OCI-LY3 (cell line): ENCODE data around the gene CADM2.

Experiments used
- H2AFZ ChIP-seq: fragments of 200-600, 300-600 bp; shearing (Covaris generic); 2 replicates; pipeline ENCODE4 v1.6.0; 2014; ENCODE audit warnings: antibody characterized with exemption, low read depth, low read length
- H3K27ac ChIP-seq: fragments of 200-600, 300-600 bp; sonication (generic); 2 replicates; pipeline ENCODE4 v1.5.1; 2014; ENCODE audit warnings: mild to moderate bottlenecking, low read length, moderate library complexity, mixed read lengths
- H3K27me3 ChIP-seq: fragments of 200-600, 300-600 bp; sonication (generic); 2 replicates; pipeline ENCODE4 v1.6.1; 2014; ENCODE audit warnings: low read depth, low read length, mixed read lengths
- H3K36me3 ChIP-seq: fragments of 200-600, 300-600 bp; sonication (generic); replicated peaks from 2 replicates; pipeline ENCODE3; 2014; ENCODE audit warnings: low read depth, low read length, mixed read lengths
- H3K4me1 ChIP-seq: fragments of 300-600, 200-600 bp; sonication (generic); 2 replicates; pipeline ENCODE4 v1.6.1; 2014; ENCODE audit warnings: low read length, mixed read lengths
- H3K4me2 ChIP-seq: fragments of 200-600, 300-600 bp; sonication (generic); 2 replicates; pipeline ENCODE4 v1.6.1; 2014; ENCODE audit warnings: low read length, mixed read lengths
- H3K4me3 ChIP-seq: fragments of 300-600, 200-600 bp; sonication (generic); 2 replicates; pipeline ENCODE4 v1.5.1; 2014; ENCODE audit warnings: antibody characterized with exemption, mild to moderate bottlenecking, low read length, moderate library complexity
- H3K79me2 ChIP-seq: fragments of 300-600, 200-600 bp; shearing (Covaris generic); 2 replicates; pipeline ENCODE4 v1.6.1; 2014; ENCODE audit warnings: mild to moderate bottlenecking, low read length, mixed read lengths
- H3K9ac ChIP-seq: fragments of 300-600, 200-600 bp; shearing (Covaris generic); 2 replicates; pipeline ENCODE4 v1.6.0; 2014; ENCODE audit warnings: mild to moderate bottlenecking, low read length, moderate library complexity
- H3K9me3 ChIP-seq: fragments of 200-600, 300-600 bp; shearing (Covaris generic); 2 replicates; pipeline ENCODE4 v1.6.1; 2014; ENCODE audit warnings: low read length, mixed read lengths; ENCODE audit not compliant: insufficient read depth
- H4K20me1 ChIP-seq: fragments of 200-600, 300-600 bp; sonication (generic); 2 replicates; pipeline ENCODE4 v1.6.1; 2016; ENCODE audit warnings: low read length, mixed read lengths; ENCODE audit not compliant: insufficient read depth
- EZH2phosphoT487 ChIP-seq: fragments of 200-600 bp; shearing (Covaris generic); IDR thresholded peaks from 2 replicates; pipeline ENCODE4 v1.6.1; 2018; ENCODE audit warnings: antibody characterized with exemption, mixed run types, low read depth
- TF ChIP-seq, protein P1 (sequence below): fragments of 200-600, 300-600 bp; sonication (generic); IDR thresholded peaks from 2 replicates; pipeline ENCODE4 v1.5.1; 2014; ENCODE audit warnings: antibody characterized with exemption, low read length, low read depth

CADM2 gene

DNA sequence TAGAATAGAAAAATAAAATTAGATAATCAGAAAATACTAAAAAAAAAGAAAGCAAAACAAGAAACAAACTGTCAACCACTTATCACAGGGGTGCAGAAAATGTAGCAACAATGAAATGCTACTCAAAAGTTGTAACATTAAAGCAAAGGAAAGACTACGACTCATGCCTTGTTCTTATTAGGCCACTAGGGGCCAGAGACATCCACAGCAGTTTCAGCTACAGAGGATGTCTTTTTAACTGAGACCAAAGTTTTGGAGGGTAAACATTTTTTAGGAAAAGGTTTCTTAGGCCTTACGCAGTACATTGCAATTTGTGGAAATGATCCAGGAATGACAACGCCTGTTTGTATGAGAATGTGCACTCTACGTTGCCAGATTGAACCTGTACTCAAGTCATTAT, 15.4 kb upstream of the CADM2 start:
- Histone ChIP-seq H3K36me3 (no peaks in the 10 kb centered on the region), H3K27ac (no peak overlapping the region), H4K20me1 (no peaks in the 10 kb centered on the region), H3K79me2 (no peaks in the 10 kb centered on the region), H3K4me3 (no peak overlapping the region), H3K4me2 (no peak overlapping the region), H2AFZ (no peak overlapping the region), H3K4me1 (no peaks in the 10 kb centered on the region), H3K9me3 (no peaks in the 10 kb centered on the region), H3K9ac (no peak overlapping the region), H3K27me3 (no peaks in the 10 kb centered on the region)
- TF ChIP-seq EZH2phosphoT487 = no peak
- TF ChIP-seq, protein P1, sequence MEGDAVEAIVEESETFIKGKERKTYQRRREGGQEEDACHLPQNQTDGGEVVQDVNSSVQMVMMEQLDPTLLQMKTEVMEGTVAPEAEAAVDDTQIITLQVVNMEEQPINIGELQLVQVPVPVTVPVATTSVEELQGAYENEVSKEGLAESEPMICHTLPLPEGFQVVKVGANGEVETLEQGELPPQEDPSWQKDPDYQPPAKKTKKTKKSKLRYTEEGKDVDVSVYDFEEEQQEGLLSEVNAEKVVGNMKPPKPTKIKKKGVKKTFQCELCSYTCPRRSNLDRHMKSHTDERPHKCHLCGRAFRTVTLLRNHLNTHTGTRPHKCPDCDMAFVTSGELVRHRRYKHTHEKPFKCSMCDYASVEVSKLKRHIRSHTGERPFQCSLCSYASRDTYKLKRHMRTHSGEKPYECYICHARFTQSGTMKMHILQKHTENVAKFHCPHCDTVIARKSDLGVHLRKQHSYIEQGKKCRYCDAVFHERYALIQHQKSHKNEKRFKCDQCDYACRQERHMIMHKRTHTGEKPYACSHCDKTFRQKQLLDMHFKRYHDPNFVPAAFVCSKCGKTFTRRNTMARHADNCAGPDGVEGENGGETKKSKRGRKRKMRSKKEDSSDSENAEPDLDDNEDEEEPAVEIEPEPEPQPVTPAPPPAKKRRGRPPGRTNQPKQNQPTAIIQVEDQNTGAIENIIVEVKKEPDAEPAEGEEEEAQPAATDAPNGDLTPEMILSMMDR = peak; percentile 16; the same call in 1 of the 2 replicates

DNA sequence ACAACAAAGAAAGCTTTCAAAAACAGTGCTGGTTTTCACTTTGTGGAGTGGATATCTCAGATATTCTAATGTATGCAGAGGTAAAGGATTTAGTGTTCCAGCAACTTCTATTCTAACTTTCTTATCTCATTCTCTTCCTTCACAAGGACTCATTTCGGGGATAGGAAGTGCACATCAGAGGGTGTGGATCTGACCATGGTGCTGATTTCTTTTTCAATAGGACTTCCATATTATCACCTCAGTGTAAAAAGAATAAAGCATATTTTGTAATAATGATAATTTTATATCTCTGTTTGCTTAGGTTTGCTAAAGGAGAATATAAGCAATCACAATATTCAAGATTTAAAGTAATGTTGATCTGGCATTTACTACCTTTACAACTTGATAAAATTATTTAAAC, 12.5 kb upstream of the CADM2 start:
- Histone ChIP-seq H4K20me1 (no peaks in the 10 kb centered on the region), H3K4me3 (no peak overlapping the region), H3K4me2 (no peak overlapping the region), H2AFZ (no peak overlapping the region), H3K27me3 (no peaks in the 10 kb centered on the region), H3K79me2 (no peaks in the 10 kb centered on the region), H3K9me3 (no peaks in the 10 kb centered on the region), H3K4me1 (no peaks in the 10 kb centered on the region), H3K36me3 (no peaks in the 10 kb centered on the region), H3K9ac (no peak overlapping the region), H3K27ac (no peak overlapping the region)
- TF ChIP-seq, protein P1 = no peak
- TF ChIP-seq EZH2phosphoT487 = no peak

DNA sequence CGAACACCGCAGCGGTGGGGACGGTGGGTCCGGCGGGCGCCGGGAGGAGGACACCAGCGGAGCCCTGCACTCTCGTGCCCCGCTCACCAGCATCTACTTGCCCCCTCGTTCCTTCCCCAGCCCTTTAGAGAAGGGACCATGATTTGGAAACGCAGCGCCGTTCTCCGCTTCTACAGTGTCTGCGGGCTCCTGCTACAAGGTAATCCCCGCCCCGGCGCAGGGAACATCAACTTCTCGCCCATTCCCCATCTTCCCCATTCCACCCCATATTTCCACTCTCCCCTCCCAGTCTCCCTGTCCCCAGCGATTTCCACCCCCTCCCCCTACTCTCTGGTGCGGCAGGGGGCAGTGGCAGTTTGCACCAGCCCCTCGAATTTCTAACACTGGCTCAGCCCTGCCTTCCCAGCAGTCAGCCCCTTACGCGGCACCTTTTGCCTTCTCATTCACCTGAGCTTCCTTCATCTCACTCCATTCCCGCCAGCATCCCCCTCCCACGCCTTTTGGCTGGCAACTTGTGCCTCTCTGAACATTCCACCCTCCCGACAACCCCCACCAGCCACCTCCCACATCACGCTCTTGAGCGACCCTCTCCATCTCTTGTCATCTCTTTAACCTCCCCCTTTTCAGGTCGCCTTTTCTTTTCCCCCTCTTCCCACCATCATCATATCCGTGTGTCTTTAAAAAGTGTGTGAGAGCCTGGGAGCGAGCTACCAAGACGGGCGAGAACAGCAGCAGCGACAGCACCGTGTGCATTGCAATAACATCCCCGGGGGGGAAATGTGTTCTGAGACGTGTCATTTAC, 882 bp downstream of the CADM2 start:
- no peaks in the 10 kb centered on the region for H3K9me3 ChIP-seq
- no peak overlapping the region for H3K9ac ChIP-seq
- TF ChIP-seq, protein P1 = no peak
- no peak for TF ChIP-seq EZH2phosphoT487
- H3K27me3 ChIP-seq = no peaks in the 10 kb centered on the region
- no peaks in the 10 kb centered on the region for H3K4me1 ChIP-seq
- H3K27ac ChIP-seq = no peak overlapping the region
- H3K4me3 ChIP-seq = no peak overlapping the region
- H3K4me2 ChIP-seq = no peak overlapping the region
- no peaks in the 10 kb centered on the region for H3K36me3 ChIP-seq
- H2AFZ ChIP-seq = no peak overlapping the region
- no peaks in the 10 kb centered on the region for H3K79me2 ChIP-seq
- H4K20me1 ChIP-seq = no peaks in the 10 kb centered on the region

DNA sequence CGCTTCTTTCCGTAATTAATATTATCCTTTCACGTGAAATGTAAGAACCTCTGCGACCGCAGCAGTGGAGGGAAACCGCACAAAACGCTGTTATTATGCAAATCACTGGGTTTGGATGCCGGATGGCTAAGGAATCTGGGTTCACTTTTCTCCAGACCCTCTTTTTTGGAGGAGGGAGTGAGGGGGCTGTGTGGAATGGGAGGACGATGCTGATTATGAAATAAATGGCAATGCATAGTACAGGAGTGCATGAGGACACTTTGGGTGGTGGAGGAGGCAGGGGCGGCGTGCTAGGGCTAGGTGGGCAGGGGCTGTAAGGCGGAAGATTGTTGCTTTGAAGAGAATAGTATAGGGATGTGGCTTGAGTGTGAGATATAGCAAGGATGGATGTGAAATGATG, 1.8 kb downstream of the CADM2 start:
- Histone ChIP-seq H3K79me2 (no peaks in the 10 kb centered on the region), H3K9ac (no peak overlapping the region), H3K4me3 (no peak overlapping the region)

More for the DNA sequence above, 1.8 kb downstream of the CADM2 start:
- Histone ChIP-seq H4K20me1 (no peaks in the 10 kb centered on the region), H2AFZ (no peak overlapping the region), H3K27me3 (no peaks in the 10 kb centered on the region), H3K36me3 (no peaks in the 10 kb centered on the region), H3K4me1 (no peaks in the 10 kb centered on the region), H3K4me2 (no peak overlapping the region), H3K27ac (no peak overlapping the region), H3K9me3 (no peaks in the 10 kb centered on the region)
- no peak for TF ChIP-seq EZH2phosphoT487
- TF ChIP-seq, protein P1 = no peak
